ENCODE data around the gene FAM184B. TPM values are rescaled to one million over a fixed set of nuclear protein-coding genes. Genes with fewer than 3 reads are reported as not detected.

Gene FAM184B
- total and polyA plus RNA-seq, 4 donors: 0.05 TPM; not detected in 3

DNA sequence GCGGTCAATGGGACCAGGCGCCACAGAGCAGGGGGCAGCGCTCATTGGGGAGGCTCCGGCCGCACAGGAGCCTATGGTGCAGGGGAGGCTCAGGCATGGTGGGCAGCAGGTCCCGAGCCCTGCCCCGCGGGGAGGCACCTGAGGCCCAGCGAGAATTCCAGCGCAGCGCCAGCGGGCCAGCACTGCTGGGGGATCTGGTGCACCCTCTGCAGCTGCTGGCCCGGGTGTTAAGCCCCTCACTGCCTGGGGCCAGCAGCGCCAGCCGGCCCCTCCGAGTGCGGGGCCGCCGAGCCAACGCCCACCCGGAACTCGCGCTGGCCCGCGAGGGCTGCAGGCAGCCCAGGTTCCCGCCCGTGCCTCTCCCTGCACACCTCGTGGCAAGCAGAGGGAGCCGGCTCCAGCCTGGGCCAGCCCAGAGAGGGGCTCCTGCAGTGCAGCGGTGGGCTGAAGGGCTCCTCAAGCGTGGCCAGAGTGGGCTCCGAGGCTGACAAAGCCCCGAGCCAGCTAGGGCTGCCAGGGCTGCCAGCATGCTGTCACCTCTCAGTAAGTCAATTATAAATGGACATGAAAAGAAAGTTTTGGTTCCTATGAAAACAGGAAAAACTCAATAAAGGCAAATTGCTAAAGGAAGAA, 14.5 kb downstream of the FAM184B start:
- Histone ChIP-seq H3K27me3 (ENCODE audit: control insufficient read depth in 1 of 2, insufficient read depth in 2 of 2, low read length in 1 of 2) (no peaks in the 10 kb centered on the region), H3K4me1 (ENCODE audit: control insufficient read depth in 1 of 2, insufficient read depth in 2 of 2, low read length in 2 of 2) (no peaks in the 10 kb centered on the region), H3K27ac (ENCODE audit: low read depth in 1 of 2, low read length in 2 of 2) (no peak overlapping the region), H3K4me3 (ENCODE audit: low read length in 2 of 2) (no peak overlapping the region), H3K9me3 (ENCODE audit: control insufficient read depth, low read length) (peaks cover 1% of the 10 kb centered on the region), H3K36me3 (ENCODE audit: control insufficient read depth in 1 of 2, insufficient read depth in 2 of 2, low read length in 1 of 2) (no peaks in the 10 kb centered on the region)
- ATAC-seq (ENCODE audit: low FRiP score) (no peak), DNase-seq (no peak)
- intact Hi-C loops (cut with DNase I): no loop called here
- WGBS, 2 donors: 93 to 95% methylated on average over 27 to 33 of the region's 33 CpGs

GRCh38 chr4:17765514-17766286, 15.7 kb downstream of the FAM184B start:
- WGBS, 2 donors: 90 to 92% methylated on average over 11 of the region's 11 CpGs
- intact Hi-C loops (cut with DNase I): no loop called here
- no peak overlapping the region for H3K27ac ChIP-seq (ENCODE audit: low read depth in 1 of 2, low read length in 2 of 2)
- H3K4me3 ChIP-seq (ENCODE audit: low read length in 2 of 2): no peak overlapping the region
- DNase-seq (no peak), ATAC-seq (ENCODE audit: low FRiP score) (no peak)
- no peaks in the 10 kb centered on the region for H3K9me3 ChIP-seq (ENCODE audit: control insufficient read depth, low read length)
- no peaks in the 10 kb centered on the region for H3K4me1 ChIP-seq (ENCODE audit: control insufficient read depth in 1 of 2, insufficient read depth in 2 of 2, low read length in 2 of 2)
- no peaks in the 10 kb centered on the region for H3K27me3 ChIP-seq (ENCODE audit: control insufficient read depth in 1 of 2, insufficient read depth in 2 of 2, low read length in 1 of 2)
- H3K36me3 ChIP-seq (ENCODE audit: control insufficient read depth in 1 of 2, insufficient read depth in 2 of 2, low read length in 1 of 2): no peaks in the 10 kb centered on the region

GRCh38 chr4:17763931-17764330, 17.5 kb downstream of the FAM184B start:
- intact Hi-C loops (cut with DNase I): no loop called here
- H3K9me3 ChIP-seq (ENCODE audit: control insufficient read depth, low read length): no peaks in the 10 kb centered on the region
- no peak for DNase-seq
- H3K36me3 ChIP-seq (ENCODE audit: control insufficient read depth in 1 of 2, insufficient read depth in 2 of 2, low read length in 1 of 2): no peaks in the 10 kb centered on the region
- no peaks in the 10 kb centered on the region for H3K4me1 ChIP-seq (ENCODE audit: control insufficient read depth in 1 of 2, insufficient read depth in 2 of 2, low read length in 2 of 2)
- no peak overlapping the region for H3K4me3 ChIP-seq (ENCODE audit: low read length in 2 of 2)
- no peak for ATAC-seq (ENCODE audit: low FRiP score)
- WGBS, 2 donors: 26 to 28% methylated on average over 5 of the region's 5 CpGs
- no peak overlapping the region for H3K27ac ChIP-seq (ENCODE audit: low read depth in 1 of 2, low read length in 2 of 2)
- H3K27me3 ChIP-seq (ENCODE audit: control insufficient read depth in 1 of 2, insufficient read depth in 2 of 2, low read length in 1 of 2): no peaks in the 10 kb centered on the region

- Histone ChIP-seq H3K27ac (ENCODE audit: low read depth in 1 of 2, low read length in 2 of 2) (no peak overlapping the region), H3K4me3 (ENCODE audit: low read length in 2 of 2) (no peak overlapping the region), H3K36me3 (ENCODE audit: control insufficient read depth in 1 of 2, insufficient read depth in 2 of 2, low read length in 1 of 2) (no peaks in the 10 kb centered on the region), H3K4me1 (ENCODE audit: control insufficient read depth in 1 of 2, insufficient read depth in 2 of 2, low read length in 2 of 2) (no peaks in the 10 kb centered on the region), H3K9me3 (ENCODE audit: control insufficient read depth, low read length) (no peaks in the 10 kb centered on the region), H3K27me3 (ENCODE audit: control insufficient read depth in 1 of 2, insufficient read depth in 2 of 2, low read length in 1 of 2) (no peaks in the 10 kb centered on the region)
- WGBS, 2 donors: 84 to 85% methylated on average over 3 of the region's 3 CpGs
- ATAC-seq (ENCODE audit: low FRiP score) (no peak), DNase-seq (no peak)
- intact Hi-C loops (cut with DNase I): no loop called here
Observed at GRCh38 chr4:17763416-17763815, 18.0 kb downstream of the FAM184B start.

GRCh38 chr4:17762726-17763125, 18.7 kb downstream of the FAM184B start:
- intact Hi-C loops (cut with DNase I): no loop called here
- Histone ChIP-seq H3K4me1 (ENCODE audit: control insufficient read depth in 1 of 2, insufficient read depth in 2 of 2, low read length in 2 of 2) (no peaks in the 10 kb centered on the region), H3K27ac (ENCODE audit: low read depth in 1 of 2, low read length in 2 of 2) (no peak overlapping the region), H3K4me3 (ENCODE audit: low read length in 2 of 2) (no peak overlapping the region), H3K27me3 (ENCODE audit: control insufficient read depth in 1 of 2, insufficient read depth in 2 of 2, low read length in 1 of 2) (no peaks in the 10 kb centered on the region), H3K36me3 (ENCODE audit: control insufficient read depth in 1 of 2, insufficient read depth in 2 of 2, low read length in 1 of 2) (no peaks in the 10 kb centered on the region), H3K9me3 (ENCODE audit: control insufficient read depth, low read length) (no peaks in the 10 kb centered on the region)
- ATAC-seq (ENCODE audit: low FRiP score): no peak
- no peak for DNase-seq
- 78 to 84% methylated on average over 1 of the region's 1 CpG for WGBS, 2 donors

DNA sequence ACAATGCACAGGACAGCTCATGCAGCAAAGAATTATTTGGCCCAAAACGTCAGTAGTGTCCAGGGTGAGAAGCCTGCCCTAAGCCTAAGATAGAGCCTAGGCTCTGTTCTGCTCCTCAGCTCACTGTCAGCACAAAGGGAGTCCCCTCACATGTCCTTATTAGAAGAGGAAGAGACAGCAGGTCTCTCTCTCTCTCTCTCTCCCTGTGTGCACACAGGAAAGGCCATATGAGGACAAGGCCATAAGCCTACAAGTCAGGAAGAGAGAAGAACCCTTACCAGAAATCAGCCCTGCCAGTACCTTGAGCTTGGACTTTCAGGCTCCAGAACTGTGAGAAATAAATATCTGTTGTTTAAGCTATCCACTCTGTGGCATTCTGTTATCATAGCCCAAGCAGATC, 20.4 kb downstream of the FAM184B start:
- Histone ChIP-seq H3K4me3 (ENCODE audit: low read length in 2 of 2) (no peak overlapping the region), H3K27ac (ENCODE audit: low read depth in 1 of 2, low read length in 2 of 2) (no peak overlapping the region), H3K4me1 (ENCODE audit: control insufficient read depth in 1 of 2, insufficient read depth in 2 of 2, low read length in 2 of 2) (no peaks in the 10 kb centered on the region), H3K27me3 (ENCODE audit: control insufficient read depth in 1 of 2, insufficient read depth in 2 of 2, low read length in 1 of 2) (no peaks in the 10 kb centered on the region), H3K36me3 (ENCODE audit: control insufficient read depth in 1 of 2, insufficient read depth in 2 of 2, low read length in 1 of 2) (no peaks in the 10 kb centered on the region), H3K9me3 (ENCODE audit: control insufficient read depth, low read length) (no peaks in the 10 kb centered on the region)
- intact Hi-C loops (cut with DNase I): no loop called here
- DNase-seq: no peak
- WGBS, 2 donors: 48 to 76% methylated on average over 1 of the region's 1 CpG
- ATAC-seq (ENCODE audit: low FRiP score): no peak

GRCh38 chr4:17760626-17761025, 20.8 kb downstream of the FAM184B start:
- intact Hi-C loops (cut with DNase I): no loop called here

GRCh38 chr4:17758485-17758884, 22.9 kb downstream of the FAM184B start:
- Histone ChIP-seq H3K27me3 (ENCODE audit: control insufficient read depth in 1 of 2, insufficient read depth in 2 of 2, low read length in 1 of 2) (no peaks in the 10 kb centered on the region), H3K36me3 (ENCODE audit: control insufficient read depth in 1 of 2, insufficient read depth in 2 of 2, low read length in 1 of 2) (no peaks in the 10 kb centered on the region), H3K4me3 (ENCODE audit: low read length in 2 of 2) (no peak overlapping the region), H3K4me1 (ENCODE audit: control insufficient read depth in 1 of 2, insufficient read depth in 2 of 2, low read length in 2 of 2) (no peaks in the 10 kb centered on the region), H3K27ac (ENCODE audit: low read depth in 1 of 2, low read length in 2 of 2) (no peak overlapping the region), H3K9me3 (ENCODE audit: control insufficient read depth, low read length) (no peaks in the 10 kb centered on the region)
- ATAC-seq (ENCODE audit: low FRiP score) (no peak), DNase-seq (no peak)
- intact Hi-C loops (cut with DNase I): no loop called here
- 36 to 39% methylated on average over 5 of the region's 5 CpGs for WGBS, 2 donors

More at GRCh38 chr4:17760626-17761025, 20.8 kb downstream of the FAM184B start:
- no peaks in the 10 kb centered on the region for H3K27me3 ChIP-seq (ENCODE audit: control insufficient read depth in 1 of 2, insufficient read depth in 2 of 2, low read length in 1 of 2)
- DNase-seq (no peak), ATAC-seq (ENCODE audit: low FRiP score) (no peak)
- no peak overlapping the region for H3K27ac ChIP-seq (ENCODE audit: low read depth in 1 of 2, low read length in 2 of 2)
- WGBS, 2 donors: 63 to 69% methylated on average over 6 of the region's 6 CpGs
- no peaks in the 10 kb centered on the region for H3K9me3 ChIP-seq (ENCODE audit: control insufficient read depth, low read length)
- no peak overlapping the region for H3K4me3 ChIP-seq (ENCODE audit: low read length in 2 of 2)
- H3K4me1 ChIP-seq (ENCODE audit: control insufficient read depth in 1 of 2, insufficient read depth in 2 of 2, low read length in 2 of 2): no peaks in the 10 kb centered on the region
- H3K36me3 ChIP-seq (ENCODE audit: control insufficient read depth in 1 of 2, insufficient read depth in 2 of 2, low read length in 1 of 2): no peaks in the 10 kb centered on the region

- DNase-seq (no peak), ATAC-seq (ENCODE audit: low FRiP score) (no peak)
- 7 to 8% methylated on average over 1 of the region's 1 CpG for WGBS, 2 donors
- no peaks in the 10 kb centered on the region for H3K9me3 ChIP-seq (ENCODE audit: control insufficient read depth, low read length)
- no peaks in the 10 kb centered on the region for H3K36me3 ChIP-seq (ENCODE audit: control insufficient read depth in 1 of 2, insufficient read depth in 2 of 2, low read length in 1 of 2)
- H3K4me1 ChIP-seq (ENCODE audit: control insufficient read depth in 1 of 2, insufficient read depth in 2 of 2, low read length in 2 of 2): no peaks in the 10 kb centered on the region
- intact Hi-C loops (cut with DNase I): no loop called here
- no peaks in the 10 kb centered on the region for H3K27me3 ChIP-seq (ENCODE audit: control insufficient read depth in 1 of 2, insufficient read depth in 2 of 2, low read length in 1 of 2)
- H3K27ac ChIP-seq (ENCODE audit: low read depth in 1 of 2, low read length in 2 of 2): no peak overlapping the region
- H3K4me3 ChIP-seq (ENCODE audit: low read length in 2 of 2): no peak overlapping the region
Observed at GRCh38 chr4:17757621-17758020, 23.8 kb downstream of the FAM184B start.
